ENCODE data around the gene MAN2C1.
A peak's percentile ranks its signal among the peaks of the same experiment; 100 is the strongest.
"Not testable (repeated sequence)": the region's sequence is repeated elsewhere in the genome, so short reads cannot be mapped to it uniquely, and the experiment has no call there.

The MAN2C1 gene

DNA sequence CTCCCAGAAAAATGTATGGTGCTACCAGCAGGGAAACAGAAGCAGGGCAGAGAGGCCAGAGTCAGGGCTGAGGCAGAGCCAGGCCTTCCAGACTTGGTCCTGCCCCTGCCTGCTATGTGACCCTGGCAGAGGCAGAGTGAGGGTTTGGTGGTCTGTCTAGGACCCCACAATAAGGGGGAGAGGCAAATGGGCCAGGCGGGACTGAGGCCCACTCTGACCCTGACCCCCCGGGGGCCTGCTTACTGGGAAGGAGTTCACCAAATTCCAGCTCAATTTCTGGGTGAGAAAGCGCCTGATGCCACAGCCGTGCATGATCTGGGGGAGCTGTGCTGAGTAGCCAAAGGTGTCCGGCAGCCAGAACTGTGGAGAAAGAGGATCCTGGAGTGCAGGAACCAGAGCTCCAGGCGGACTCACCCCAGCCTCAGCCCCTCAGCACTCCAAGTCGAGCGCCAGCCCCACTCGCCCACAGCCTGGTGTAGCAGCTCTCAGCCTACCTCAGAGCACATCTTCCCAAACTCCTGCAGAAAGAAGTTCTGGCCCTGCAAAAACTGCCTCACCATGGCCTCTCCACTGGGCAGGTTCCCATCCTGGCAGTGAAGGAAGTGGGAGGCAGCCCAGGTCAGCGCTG is 6.9 kb downstream of the MAN2C1 start:
- no peak for DNase-seq (ENCODE audit: low read depth in 2 of 2, low spot score in 1 of 2)

DNA sequence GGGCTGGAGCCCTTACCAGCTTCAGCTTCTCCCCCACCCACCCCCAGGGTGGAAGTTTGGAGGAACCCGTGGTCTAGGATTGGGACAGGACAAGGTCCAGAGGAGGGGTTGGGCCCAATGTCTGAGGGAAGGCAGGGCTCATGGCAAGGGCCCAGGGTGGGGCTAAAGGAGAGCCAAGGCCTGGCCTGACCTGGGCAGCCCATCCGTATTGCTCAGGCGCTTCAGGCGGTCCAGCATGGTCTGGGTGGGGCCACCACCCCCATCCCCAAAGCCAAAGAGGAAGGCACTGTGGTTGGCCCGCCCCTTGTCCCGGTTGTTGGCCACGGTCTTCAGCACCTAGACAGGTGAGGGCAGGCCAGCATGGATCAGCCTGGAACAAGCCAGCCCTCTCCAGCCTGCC is 7.6 kb downstream of the MAN2C1 start:
- DNase-seq (ENCODE audit: low read depth in 2 of 2, low spot score in 1 of 2) = no peak

DNA sequence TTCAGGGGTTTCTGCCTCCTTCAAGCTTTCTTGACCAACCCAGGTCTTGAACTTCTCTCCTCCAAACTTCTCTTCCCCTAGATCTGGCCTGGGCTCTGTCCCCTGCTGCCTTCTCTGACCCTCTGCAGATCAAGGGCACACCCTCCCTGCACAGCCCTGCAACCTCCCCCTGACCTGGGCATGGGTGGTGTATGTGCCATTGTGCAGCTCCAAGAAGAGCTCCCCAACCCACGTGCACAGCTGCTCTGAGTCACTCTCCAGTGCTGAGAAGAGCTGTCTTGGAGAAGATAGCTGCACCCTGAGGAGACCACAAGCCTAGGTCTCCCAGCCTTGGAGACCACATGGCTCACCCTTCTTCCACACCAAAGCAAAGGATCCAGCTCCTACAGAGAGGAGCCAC is 8.0 kb downstream of the MAN2C1 start:
- no peak for DNase-seq (ENCODE audit: low read depth in 2 of 2, low spot score in 1 of 2)

DNA sequence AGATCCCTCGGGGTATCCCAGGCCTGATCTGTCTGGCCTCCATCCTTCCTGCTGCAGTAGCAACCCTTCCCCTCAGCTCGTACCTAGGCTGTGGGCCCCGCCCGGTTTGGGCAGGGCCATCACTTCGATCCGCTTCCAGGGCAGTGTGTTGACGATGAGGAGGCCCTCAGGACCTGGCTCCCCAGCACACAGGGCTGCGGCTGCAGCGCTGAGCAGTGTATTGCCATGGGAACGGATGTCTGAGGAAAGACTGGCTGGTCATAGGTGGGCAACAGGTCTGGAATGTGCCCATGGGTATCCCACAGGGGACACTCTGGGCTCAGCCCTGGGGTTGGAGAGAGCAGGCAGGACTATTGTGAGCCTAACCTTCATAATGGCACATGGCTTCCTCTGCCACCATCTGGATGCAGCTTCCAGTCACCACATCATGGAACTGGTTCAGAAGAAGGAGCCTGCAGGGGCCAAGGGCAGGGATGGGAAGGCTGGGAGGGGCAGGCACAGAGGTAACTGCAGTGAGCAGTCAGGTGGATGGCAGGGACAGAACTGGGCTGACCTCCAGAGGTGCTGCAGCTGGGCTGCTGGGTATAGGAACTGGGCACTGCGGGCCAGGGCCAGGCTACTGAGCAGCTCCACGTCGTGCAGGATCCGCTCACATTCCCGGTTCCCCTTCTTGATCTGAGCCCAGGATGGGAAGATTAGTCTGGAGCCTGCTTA is 8.7 kb downstream of the MAN2C1 start:
- DNase-seq (ENCODE audit: low read depth in 2 of 2, low spot score in 1 of 2) = no peak

DNA sequence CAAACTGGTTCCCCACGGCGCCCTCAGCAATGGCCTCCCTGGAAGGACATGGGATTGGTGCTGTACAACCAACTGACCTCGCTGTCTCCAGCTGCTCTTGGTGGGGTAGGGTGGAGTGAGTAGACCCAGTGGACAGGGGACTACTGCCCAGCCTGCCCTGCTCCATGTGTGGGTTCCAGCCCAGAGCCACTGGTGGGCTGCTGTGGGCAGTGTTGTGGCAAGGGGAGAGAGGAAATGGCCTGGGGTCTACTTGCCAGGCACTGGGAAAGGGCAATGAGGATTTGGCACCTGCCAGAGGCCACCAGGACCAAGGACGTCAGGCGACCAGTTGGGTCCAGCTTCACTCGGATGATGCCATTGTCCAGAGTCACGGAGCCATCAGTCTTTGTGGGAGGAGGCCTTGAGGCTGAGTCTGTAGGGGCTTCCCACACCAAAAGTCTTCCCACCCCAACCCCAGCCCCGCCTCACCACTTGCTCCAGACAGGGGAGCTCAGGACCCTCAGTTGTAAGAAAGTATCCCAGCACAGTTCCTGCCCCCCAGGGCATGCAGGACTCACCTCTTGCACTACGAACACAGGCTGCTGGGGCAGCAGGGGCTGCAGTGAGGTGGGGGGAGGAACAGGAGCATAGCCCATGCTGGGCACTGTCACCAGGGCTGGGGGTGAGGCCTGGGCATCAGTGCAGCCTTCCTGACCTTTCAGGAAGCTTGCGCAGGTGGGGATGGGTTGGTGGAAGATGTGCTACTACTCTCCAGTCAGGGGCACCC is 9.5 kb downstream of the MAN2C1 start:
- no peak for DNase-seq (ENCODE audit: low read depth in 2 of 2, low spot score in 1 of 2)

DNA sequence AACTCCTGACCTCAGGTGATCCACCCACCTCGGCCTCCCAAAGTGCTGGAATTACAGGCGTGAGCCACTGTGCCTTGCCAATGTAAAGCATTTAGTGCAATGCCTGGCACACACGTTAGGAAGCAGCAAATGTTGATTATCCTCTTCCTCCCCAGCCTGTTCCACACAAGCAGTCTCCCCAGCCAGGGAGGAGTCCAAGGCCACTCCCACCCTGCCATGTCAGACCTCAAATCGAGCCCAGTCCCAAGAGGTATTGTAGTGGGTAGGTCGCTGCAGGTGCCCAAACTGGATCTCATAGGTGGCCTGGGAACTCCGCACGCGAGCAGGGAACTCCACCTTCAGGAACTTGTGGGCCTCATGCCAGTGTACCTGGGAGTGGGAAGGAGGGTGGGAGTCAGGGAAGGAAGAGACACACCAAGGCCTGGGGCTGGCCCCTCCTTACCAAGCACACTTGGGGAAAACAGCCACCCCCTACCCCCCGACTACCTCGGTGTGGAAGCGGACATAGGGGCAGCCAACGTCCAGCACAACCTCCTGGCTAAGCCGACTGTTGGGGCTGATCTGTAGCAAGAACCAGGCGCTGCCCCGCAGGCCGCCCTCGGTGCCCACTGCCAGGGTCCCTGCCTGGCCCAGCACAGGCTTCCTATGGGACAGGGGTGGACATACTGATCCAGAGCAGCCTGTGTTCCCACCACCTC is 10.3 kb downstream of the MAN2C1 start:
- DNase-seq (ENCODE audit: low read depth in 2 of 2, low spot score in 1 of 2) = no peak

DNA sequence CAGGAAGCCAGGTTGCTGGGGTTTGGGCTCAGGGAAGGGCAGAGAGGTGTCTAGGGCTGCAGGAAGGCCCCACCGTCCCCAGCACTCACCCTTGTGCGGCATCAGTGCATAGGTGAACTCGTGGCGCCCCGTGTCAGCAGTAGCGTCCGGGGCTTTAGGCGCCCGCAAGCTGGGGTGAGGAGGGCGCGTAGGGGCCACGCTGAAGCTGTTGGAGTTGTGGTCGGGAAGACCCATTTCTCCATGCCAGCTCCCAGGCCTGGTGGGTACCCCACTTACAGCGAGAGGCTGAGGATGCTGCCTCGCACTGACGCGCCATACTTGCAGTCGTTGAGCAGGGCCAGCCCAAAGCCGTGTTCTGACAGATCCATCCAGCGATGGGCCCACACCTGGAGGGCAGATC is 11.9 kb downstream of the MAN2C1 start:
- DNase-seq (ENCODE audit: low read depth in 2 of 2, low spot score in 1 of 2) = no peak

DNA sequence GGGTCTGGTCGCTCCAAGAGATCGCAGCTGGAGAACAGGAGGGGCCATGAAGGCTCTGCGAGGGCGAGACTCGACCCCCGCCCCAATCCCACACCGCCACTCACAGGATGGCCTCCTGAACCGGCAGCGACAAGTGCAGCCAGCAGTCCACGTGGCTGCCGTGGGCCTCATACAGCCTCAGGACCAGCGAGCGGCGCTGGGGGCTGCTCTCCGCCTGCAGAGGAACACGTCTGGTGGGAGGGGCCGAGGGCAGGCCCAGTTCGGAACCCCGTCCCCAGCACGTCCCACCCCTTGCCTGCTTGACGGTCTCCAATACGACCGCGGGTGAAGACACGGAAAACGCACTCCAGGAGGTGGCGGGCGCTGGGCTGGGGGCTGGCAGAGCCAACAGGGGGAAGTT is 12.4 kb downstream of the MAN2C1 start:
- DNase-seq (ENCODE audit: low read depth in 2 of 2, low spot score in 1 of 2) = no peak

DNA sequence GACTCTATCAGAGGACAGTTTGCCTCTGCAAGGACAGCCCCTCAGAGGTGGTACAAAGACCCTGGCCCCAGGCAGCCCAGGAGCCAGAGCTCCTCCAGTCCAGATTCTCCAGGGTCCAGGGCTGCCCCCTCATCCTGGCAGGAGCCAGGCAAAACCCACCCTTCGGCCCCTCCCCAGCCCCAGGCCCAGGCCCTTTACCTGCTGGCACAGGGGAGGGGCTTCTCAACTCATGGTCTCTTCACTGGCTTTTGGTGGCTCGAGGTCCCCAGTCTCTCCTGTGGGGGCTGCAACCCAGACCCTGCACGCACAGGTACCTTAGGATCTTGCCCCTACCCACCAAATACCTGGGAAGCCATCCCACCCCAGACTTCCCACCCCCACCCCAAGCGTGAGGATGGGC is 13.0 kb downstream of the MAN2C1 start:
- no peak for DNase-seq (ENCODE audit: low read depth in 2 of 2, low spot score in 1 of 2)

DNA sequence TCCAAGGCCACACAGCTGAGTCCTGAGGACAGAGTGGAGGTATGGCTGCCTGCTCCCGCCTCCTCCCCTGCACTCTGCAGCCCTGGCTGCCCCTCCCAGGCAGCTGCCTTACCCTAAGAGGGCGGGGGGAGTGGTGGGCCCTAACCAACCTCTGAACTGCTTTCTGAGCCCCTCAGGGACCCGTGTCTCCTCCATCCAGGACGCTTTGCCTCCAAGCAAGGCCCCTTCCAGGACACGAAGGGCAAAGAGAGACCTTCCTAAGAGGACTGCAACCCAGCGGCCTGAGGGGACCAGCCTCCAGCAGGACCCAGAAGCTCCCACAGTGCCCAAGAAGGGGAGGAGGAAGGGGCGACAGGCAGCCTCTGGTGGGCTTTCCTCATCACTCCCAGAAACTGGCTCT is 14.0 kb downstream of the MAN2C1 start:
- no peak for DNase-seq (ENCODE audit: low read depth in 2 of 2, low spot score in 1 of 2)

DNA sequence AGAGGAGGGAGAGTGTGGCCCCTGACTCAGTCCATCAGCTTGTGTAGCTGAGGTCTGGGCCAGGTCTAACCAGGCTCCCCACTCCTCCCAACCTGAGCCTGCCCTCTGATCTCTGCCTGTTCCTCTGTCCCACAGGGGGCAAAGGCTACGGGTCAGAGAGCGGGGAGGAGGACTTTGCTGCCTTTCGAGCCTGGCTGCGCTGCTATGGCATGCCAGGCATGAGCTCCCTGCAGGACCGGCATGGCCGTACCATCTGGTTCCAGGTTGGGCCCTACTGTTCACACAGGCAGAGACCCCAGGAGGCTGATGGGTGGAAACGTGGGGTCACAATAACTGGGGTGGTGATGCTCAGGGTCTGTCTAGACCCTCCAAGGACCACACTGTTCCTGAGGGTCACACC is 14.8 kb downstream of the MAN2C1 start:
- no peak for DNase-seq (ENCODE audit: low read depth in 2 of 2, low spot score in 1 of 2)

DNA sequence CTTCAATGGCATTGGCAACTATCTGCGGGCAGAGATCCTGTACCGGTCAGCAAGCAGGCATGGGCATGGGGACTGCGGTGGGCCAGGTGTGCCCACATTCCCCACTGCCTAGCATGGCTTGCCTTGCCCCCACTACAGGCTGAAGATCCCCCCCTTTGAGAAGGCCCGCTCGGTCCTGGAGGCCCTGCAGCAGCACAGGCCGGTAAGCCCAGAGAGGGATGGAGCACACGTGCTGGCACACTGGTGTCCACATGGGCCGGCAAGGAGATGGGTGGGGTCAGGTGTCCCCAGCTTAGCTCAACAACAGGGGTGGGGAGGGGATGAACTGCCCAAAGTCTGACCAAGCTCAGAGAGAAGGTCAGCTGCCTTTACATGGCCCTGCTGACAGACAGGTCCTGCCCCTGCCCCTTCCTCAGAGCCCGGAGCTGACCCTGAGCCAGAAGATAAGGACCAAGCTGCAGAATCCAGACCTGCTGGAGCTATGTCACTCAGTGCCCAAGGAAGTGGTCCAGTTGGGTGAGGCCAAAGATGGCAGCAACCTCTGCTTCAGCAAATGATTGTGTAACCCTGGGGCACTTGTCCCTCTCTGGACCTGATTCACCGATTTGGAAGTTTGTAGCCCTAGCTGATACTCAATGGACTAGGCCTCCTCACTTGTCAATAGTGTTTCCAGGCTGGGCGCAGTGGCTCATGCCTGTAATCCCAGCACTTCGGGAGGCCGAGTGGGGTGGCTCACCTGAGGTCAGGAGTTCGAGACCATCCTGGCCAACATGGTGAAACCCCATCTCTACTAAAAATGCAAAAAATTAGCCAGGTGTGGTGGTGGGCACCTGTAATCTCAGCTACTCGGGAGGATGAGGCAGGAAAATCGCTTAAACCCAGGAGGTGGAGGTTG is 16.0 kb downstream of the MAN2C1 start:
- DNase-seq (ENCODE audit: low read depth in 2 of 2, low spot score in 1 of 2) = no peak

DNA sequence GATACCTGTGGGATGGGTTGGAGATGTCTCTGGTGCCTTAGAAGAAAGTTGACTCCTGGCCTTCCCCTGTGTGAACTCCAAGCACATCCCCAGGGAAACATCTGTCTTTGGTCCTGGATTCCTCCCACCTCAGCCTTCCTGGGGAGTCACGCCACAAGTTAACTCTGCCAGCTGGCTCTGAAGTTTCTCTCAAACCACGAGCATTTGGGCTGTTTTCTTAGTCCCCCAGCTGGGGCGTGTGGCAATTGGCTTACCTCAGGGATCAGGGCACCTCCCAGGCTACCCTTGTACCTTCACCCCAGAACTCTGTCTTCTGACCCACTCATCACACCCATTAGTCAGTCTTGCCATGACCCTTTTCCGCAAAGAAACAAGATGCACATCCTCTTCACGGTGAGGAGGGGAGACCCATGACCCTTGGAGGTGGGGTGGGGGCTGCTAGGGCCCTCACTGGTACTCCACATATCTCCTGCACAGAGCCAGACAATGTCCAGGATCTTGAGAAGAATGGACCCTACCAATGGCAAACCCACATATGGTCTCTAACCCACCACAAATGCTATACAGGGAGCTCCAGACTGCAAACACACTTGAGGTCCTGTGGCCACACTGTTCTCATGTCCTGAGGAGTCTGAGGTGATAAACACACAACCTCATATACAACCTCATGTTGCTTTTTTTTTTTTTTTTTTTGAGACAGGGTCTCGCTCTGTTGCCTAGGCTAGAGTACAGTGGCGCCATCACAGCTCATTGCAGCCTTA is 17.6 kb downstream of the MAN2C1 start:
- DNase-seq (ENCODE audit: low read depth in 2 of 2, low spot score in 1 of 2) = no peak

DNA sequence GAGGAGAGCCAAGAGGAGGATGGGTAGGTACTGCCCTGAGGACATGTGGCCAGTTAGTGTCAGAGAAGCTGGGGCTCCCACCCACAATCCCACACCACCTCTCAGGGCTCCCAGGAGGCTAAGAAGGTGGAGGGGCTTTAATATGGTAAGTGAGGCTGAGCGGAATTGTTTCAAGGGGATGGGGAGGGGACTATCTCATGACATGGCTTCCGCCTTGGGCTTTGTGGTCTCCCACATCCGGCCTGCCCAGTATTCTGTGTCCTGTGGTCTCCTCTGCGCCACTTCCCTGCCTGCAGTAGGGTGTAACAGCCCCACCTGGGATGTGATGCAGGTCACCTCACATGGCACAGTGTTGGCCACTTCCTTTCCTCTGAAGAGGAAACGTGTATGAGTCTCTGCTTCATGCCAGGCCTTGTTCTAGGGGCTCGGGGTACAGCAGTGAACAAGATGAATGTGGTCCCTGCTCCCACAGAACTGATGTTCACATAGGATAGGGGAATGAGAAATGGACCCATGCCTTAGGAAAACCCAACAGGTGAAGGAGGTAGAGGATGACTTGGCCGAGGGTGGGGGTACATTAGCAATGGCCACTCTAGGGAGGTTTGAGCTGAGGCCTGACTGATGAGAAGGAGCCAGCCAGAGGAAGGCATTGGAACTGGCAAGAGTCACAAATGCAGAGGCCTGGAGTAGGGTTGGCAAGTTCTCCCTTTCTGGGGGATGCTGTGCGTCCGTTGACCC is 18.4 kb downstream of the MAN2C1 start:
- peak; percentile 45 to 56 for DNase-seq (ENCODE audit: low read depth in 2 of 2, low spot score in 1 of 2)

DNA sequence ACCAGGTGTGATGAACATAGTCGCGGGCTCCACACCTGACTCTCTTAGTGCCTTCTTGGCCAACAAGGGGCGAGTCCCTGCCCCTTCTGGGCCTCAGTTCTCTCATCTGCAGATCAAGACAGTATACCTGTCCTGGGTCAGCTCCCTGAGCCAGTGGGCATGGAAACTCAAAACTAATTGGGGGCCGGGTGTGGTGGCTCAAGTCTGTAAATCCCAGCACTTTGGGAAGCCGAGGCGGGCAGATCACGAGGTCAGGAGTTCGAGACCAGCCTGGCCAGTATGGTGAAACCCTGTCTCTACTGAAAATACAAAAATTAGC is 19.1 kb downstream of the MAN2C1 start:
- not testable (repeated sequence) for DNase-seq (ENCODE audit: low read depth in 2 of 2, low spot score in 1 of 2)

DNA sequence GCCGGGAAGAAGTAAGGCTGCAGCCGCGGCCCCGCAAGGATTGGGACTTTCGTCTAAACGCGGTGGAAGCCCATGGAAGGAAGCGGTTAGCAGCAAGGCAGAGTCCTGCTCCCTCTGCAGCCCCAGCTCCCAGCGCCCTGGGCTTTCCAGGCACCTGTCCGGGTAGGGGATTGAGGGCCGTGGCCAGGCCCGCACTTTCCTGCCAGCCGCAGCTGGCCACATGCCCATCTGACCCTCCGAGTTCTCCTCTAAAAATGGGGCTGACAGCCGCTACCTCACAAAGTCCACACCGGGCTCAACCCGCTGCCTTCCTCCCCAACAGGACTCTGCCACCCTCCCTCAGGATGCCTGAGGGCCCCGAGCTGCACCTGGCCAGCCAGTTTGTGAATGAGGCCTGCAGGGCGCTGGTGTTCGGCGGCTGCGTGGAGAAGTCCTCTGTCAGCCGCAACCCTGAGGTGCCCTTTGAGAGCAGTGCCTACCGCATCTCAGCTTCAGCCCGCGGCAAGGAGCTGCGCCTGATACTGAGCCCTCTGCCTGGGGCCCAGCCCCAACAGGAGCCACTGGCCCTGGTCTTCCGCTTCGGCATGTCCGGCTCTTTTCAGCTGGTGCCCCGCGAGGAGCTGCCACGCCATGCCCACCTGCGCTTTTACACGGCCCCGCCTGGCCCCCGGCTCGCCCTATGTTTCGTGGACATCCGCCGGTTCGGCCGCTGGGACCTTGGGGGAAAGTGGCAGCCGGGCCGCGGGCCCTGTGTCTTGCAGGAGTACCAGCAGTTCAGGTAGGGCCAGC is 19.7 kb downstream of the MAN2C1 start:
- DNase-seq (ENCODE audit: low read depth in 2 of 2, low spot score in 1 of 2) = no peak

DNA sequence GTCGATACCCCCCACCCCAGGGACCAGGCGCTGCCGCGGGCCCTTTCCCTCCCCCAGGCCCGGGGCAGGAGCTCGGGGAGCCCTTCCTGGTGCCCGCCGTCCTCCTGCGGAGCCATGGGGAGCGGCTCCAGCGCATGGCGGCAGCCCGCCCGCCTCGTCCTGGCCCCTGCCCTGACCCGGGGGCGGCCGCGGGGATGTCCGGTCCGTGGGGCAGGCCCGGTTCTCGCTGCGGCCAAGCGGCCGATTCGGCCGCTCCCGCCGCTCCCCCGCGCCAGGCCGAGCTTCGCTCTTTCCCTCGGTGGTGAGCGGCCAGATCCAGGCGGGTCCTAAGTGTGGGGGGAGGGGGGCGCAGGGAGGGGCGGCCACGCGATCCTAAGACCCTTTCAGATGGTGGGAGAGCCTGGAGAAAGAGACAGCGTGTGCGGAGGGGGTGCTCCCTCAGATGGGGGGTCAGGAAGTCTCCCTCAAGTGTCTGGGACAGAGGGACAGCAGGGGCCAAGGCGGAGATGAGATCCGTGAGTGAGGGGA is 20.3 kb downstream of the MAN2C1 start:
- DNase-seq (ENCODE audit: low read depth in 2 of 2, low spot score in 1 of 2) = no peak

DNA sequence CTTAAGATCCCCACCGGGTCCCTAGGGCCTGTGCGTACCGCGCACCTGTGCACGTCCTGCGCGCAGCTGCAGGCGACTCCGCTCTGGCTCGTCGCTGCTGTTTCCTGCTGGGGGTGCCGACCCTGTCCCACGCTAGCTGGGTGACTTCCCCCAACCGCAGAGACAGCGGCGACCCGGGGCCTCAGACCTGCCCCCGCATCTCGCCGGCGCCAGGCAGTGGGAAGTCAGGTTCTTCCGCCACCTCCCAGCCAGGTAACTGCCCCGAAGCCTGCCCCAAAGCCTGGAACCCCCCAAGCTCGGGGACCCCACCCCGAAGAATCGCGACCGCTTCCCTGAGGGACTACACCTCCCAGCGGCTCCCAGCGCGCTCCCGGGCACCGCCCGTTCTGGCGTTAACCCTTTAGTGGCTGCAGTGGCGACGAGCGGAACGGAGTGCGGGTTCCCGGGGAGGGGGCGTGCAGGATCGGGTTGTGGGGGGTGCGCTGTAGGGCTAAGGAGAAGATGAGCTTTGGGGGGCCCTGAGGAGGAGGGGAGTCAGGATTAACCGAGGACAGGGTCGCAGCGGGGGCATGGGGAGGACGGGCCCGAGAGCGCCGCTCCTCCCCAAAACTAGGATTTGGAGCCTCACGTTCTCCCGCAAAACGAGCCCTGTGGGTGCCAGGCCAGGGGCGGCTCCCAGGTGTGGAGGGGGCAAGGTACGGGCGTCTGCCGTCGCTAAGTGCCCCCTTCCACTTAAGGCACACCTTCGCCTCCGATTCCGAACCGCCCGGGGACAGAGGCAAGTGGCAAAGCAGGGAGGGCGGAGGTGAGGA is 21.0 kb downstream of the MAN2C1 start:
- DNase-seq (ENCODE audit: low read depth in 2 of 2, low spot score in 1 of 2) = peak in 1 of 2 donors; percentile 28

All from stimulated activated CD8-positive, alpha-beta memory T cell treated with anti-CD3 and anti-CD28 coated beads, Interleukin-4, amount 100 ng/mL, for 4 hours (primary cell).